ENCODE data around the gene CTU2. TPM values are rescaled to one million over a fixed set of nuclear protein-coding genes. Genes with fewer than 3 reads are reported as not detected.

CTU2 gene
- total and polyA plus RNA-seq, 2 of the 4 experiments (the other 2 are of a cell fraction) = 12.9 to 18.4 TPM

GRCh38 chr16:88688013-88688778 lies 18.1 kb upstream of the CTU2 start (continued):
- no peak for TF ChIP-seq CTCF (conservative IDR thresholded peaks at IDR 0.05; ENCODE audit: low read depth, low read length)

- intact Hi-C loops (cut with micrococcal nuclease) = no loop called here
- TF ChIP-seq RFX5 (IDR thresholded peaks at IDR 0.05; ENCODE audit: low read depth, low read length) = no peak
- TF ChIP-seq FOS (IDR thresholded peaks at IDR 0.05; ENCODE audit: low read depth, low read length) = no peak
- no peak for TF ChIP-seq USF2 (IDR thresholded peaks at IDR 0.05; ENCODE audit: low read depth, low read length)
- no peak for TF ChIP-seq SMC3 (IDR thresholded peaks at IDR 0.05; ENCODE audit: low read depth, low read length)
- no peak for TF ChIP-seq POLR2A (IDR thresholded peaks at IDR 0.05; ENCODE audit: low read depth, low read length)
- no peak for TF ChIP-seq CHD1 (IDR thresholded peaks at IDR 0.05; ENCODE audit: low read depth, low read length)
- TF ChIP-seq MXI1 (IDR thresholded peaks at IDR 0.05; ENCODE audit: borderline replicate concordance, low read depth, low read length) = no peak
- TF ChIP-seq RAD21 (IDR thresholded peaks at IDR 0.05; ENCODE audit: low read length) = no peak
- no peak for TF ChIP-seq BHLHE40 (IDR thresholded peaks at IDR 0.05; ENCODE audit: low read depth, low read length)
- no peak for TF ChIP-seq MAZ (IDR thresholded peaks at IDR 0.05; ENCODE audit: borderline replicate concordance, low read depth, low read length)
These were observed 15.8 kb upstream of the CTU2 start for GRCh38 chr16:88690341-88691128.

More at GRCh38 chr16:88690341-88691128, 15.8 kb upstream of the CTU2 start:
- Histone ChIP-seq H3K9me1 (ENCODE audit: insufficient read depth, low read length) (no peaks in the 10 kb centered on the region), H2BK15ac (ENCODE audit: low read depth, low read length) (no peak overlapping the region), H3K9ac (ENCODE audit: low read depth, low read length) (no peak overlapping the region), H3K4me3 (ENCODE audit: insufficient read depth, low read depth, low read length) (no peak overlapping the region), H2AFZ (replicated peaks; ENCODE audit: low read length, poor library complexity) (no peak overlapping the region), H2BK5ac (ENCODE audit: low read depth, low read length, poor library complexity, severe bottlenecking) (no peak overlapping the region), H4K8ac (ENCODE audit: low read depth in 2 of 2, low read length in 2 of 2) (no peak overlapping the region), H3K4ac (ENCODE audit: low read depth, low read length) (no peak overlapping the region), H3K27ac (ENCODE audit: insufficient read depth, low read length) (no peak overlapping the region), H2AK9ac (replicated peaks; ENCODE audit: low read depth, low read length, poor library complexity) (peak overlapping the region; percentile 26), H3K4me1 (ENCODE audit: control insufficient read depth, insufficient read depth, low read length) (0 out of 2 replicates have a peak, but pooled peaks cover under 1% of the 10 kb centered on the region), H3K14ac (replicated peaks; ENCODE audit: low read depth, low read length) (no peak overlapping the region), H3K36me3 (ENCODE audit: control insufficient read depth, insufficient read depth, low read length) (no peaks in the 10 kb centered on the region), H3K9me3 (ENCODE audit: control insufficient read depth, insufficient read depth, low read length) (no peaks in the 10 kb centered on the region), H3K23ac (ENCODE audit: low read depth, low read length) (no peak overlapping the region), H4K5ac (ENCODE audit: low read depth, low read length) (no peak overlapping the region), H4K20me1 (ENCODE audit: insufficient read depth, low read length) (peaks cover 7% of the 10 kb centered on the region; the same call in 1 of the 2 replicates), H2BK120ac (ENCODE audit: low read depth, low read length) (no peak overlapping the region), H3K79me1 (ENCODE audit: low read depth in 1 of 2, low read length in 2 of 2) (no peaks in the 10 kb centered on the region), H3K27me3 (ENCODE audit: control insufficient read depth, insufficient read depth, low read length) (peaks cover 36% of the 10 kb centered on the region), H3K4me2 (ENCODE audit: low read depth, low read length) (no peak overlapping the region), H2BK20ac (ENCODE audit: low read depth, low read length) (no peak overlapping the region), H3K56ac (ENCODE audit: extremely low read depth, insufficient read depth, low read length) (no peak overlapping the region), H2AK5ac (ENCODE audit: low read depth, low read length) (no peak overlapping the region), H4K91ac (ENCODE audit: insufficient read depth, low read depth, low read length) (no peak overlapping the region), H3K18ac (ENCODE audit: low read depth, low read length) (no peak overlapping the region)
- ChIA-PET POLR2A (ENCODE audit: unreplicated experiment) (no interaction called here), CTCF (no interaction called here)
- BruUV-seq (replicated peaks) = no TSS peak
- 67% methylated on average over 11 of the region's 21 CpGs; no CpG with 5 or more reads in 1 of the 2 experiments for WGBS, 2 experiments (ENCODE audit: extremely low coverage in 2 of 2, insufficient read length in 1 of 2)
- ATAC-seq (ENCODE audit: low read depth) = no peak
- no peak for DNase-seq
- dilution Hi-C loops (cut with HindIII; ENCODE audit: low sequenced_read_pairs, unreplicated experiment) = no loop called here
- in situ Hi-C loops (cut with MboI; ENCODE audit: low sequenced_read_pairs) = no loop called here

Measured in IMR-90 (cell line).